GM18507 (cell line): ENCODE data around the gene FAM13B.
A peak's percentile ranks its signal among the peaks of the same experiment; 100 is the strongest.
"Not testable (repeated sequence)": the region's sequence is repeated elsewhere in the genome, so short reads cannot be mapped to it uniquely, and the experiment has no call there.

Source experiments
- DNase-seq: peaks from one replicate; pipeline ENCODE4 v3.0.0; 2011; ENCODE audit warnings: low read depth; ENCODE audit not compliant: insufficient read length; ENCODE audit errors: extremely low spot score
- FAIRE-seq: peaks from 2 replicates; lab custom pipeline; 2011; peaks lifted over from hg19 to GRCh38; lab: Jason Lieb, UNC

The FAM13B gene

GRCh38 chr5:137995077-137995748 is 37.7 kb downstream of the FAM13B start:
- FAIRE-seq, result peak; percentile 15

GRCh38 chr5:137994556-137994955 is 38.3 kb downstream of the FAM13B start:
- DNase-seq, result no peak
- FAIRE-seq, result no peak

More at GRCh38 chr5:137995077-137995748, 37.7 kb downstream of the FAM13B start:
- no peak for DNase-seq

DNA sequence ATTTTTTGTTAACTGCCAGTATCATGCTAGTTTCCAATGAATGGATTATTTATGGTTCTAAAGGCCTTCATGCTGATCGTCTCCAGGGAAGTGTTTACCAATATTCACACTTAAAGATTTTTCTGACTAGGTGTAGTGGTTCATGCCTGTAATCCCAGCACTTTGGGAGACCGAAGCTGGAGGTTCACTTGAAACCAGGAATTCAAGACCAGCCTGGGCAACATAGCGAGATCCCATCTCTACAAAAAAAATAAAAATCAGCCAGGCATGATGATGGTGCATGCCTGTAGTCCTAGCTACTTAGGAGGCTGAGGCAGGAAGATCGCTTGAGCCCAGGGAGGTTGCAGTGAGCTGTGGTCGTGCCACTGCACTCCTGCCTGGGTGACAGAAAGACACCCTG is 43.5 kb downstream of the FAM13B start:
- no peak for FAIRE-seq
- no peak for DNase-seq

GRCh38 chr5:137975208-137975607 is 57.7 kb downstream of the FAM13B start:
- FAIRE-seq (no peak), DNase-seq (no peak)

- not testable (repeated sequence) for FAIRE-seq, DNase-seq
Measured at GRCh38 chr5:137970384-137970783, 62.5 kb downstream of the FAM13B start.

DNA sequence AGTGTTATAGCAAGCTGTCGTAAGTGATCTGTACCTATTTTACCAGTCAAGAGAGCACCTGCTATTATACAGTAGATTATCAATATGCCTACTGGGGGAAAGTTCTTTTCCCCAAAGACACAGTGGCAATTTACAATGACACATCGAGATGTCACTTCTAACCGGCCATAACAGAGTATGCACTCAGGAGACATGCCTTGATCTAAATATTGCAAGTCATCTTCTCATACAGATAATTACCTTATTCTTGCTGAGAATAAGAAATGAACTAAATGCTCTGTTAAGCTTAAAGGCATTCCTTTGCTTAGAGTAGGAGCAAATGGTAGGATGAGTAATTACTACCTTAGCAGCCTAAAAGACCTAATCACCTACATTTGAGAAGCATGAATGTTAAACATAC is 72.1 kb downstream of the FAM13B start:
- DNase-seq (no peak), FAIRE-seq (no peak)

DNA sequence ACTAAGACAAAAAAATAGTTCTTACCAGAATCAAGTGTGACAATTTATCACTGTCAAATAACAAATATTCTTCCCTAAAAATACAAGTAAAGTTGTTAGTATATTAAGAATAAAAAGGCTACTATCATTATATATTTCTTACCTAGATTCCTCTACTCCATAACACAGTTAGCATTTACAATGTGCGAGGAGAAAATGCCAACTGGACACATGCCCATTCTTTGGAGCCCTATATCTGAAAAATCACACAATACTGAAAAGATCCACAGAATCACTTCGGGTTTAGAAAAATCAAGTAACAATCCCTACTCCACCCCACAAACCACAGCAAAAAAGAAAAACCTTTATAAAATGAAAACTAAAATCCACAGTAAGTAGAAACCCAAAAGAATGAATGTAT is 72.7 kb downstream of the FAM13B start:
- FAIRE-seq, result no peak
- DNase-seq, result no peak

- DNase-seq (no peak), FAIRE-seq (no peak)
Measured at GRCh38 chr5:137959488-137959887, 73.4 kb downstream of the FAM13B start.

DNA sequence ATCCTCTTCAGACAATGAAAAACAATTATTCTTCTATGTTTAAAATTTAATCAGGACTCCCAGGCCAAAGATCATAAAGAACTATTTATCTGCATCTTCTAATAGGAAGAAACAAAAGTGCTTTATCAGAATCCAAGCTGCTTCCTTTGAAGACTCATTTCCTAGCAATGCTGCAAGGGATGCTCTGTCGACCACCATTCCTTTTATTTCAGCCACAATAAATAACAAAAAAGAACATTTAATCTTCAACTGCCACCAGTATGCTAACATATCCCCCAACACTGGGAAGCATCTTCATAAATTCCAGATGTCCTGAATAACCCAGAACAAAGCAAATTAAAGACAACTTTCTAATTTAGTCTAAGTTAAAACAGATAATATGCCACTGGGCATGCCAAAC is 74.9 kb downstream of the FAM13B start:
- DNase-seq (no peak), FAIRE-seq (no peak)

- DNase-seq, result no peak
- no peak for FAIRE-seq
Measured at GRCh38 chr5:137954131-137954879, 78.6 kb downstream of the FAM13B start.

DNA sequence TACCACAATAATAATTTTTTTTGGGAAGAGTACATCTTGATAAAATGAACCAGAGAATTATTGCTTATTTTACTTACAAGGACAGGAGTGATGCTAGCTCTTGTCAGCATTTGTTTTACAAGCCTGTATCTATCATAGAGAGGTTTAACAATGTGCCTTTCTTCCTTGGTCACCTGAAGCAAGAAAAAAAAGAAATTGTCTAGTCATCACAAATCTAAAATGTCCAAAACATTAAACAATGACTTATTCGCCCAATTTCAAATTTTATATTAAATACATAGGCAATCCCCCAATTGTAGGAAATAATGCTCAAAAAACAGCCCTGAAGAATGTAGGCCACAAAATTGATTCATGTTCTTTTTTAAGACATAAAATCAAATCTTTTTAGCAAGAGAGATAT is 87.1 kb downstream of the FAM13B start:
- no peak for DNase-seq
- no peak for FAIRE-seq

GRCh38 chr5:137944280-137944679 is 88.6 kb downstream of the FAM13B start:
- FAIRE-seq, result not testable (repeated sequence)

GRCh38 chr5:137939331-137939730 is 93.5 kb downstream of the FAM13B start:
- FAIRE-seq, result no peak
- no peak for DNase-seq

More at GRCh38 chr5:137944280-137944679, 88.6 kb downstream of the FAM13B start:
- DNase-seq, result not testable (repeated sequence)

GRCh38 chr5:137938751-137939143 is 94.1 kb downstream of the FAM13B start:
- no peak for FAIRE-seq
- no peak for DNase-seq

DNA sequence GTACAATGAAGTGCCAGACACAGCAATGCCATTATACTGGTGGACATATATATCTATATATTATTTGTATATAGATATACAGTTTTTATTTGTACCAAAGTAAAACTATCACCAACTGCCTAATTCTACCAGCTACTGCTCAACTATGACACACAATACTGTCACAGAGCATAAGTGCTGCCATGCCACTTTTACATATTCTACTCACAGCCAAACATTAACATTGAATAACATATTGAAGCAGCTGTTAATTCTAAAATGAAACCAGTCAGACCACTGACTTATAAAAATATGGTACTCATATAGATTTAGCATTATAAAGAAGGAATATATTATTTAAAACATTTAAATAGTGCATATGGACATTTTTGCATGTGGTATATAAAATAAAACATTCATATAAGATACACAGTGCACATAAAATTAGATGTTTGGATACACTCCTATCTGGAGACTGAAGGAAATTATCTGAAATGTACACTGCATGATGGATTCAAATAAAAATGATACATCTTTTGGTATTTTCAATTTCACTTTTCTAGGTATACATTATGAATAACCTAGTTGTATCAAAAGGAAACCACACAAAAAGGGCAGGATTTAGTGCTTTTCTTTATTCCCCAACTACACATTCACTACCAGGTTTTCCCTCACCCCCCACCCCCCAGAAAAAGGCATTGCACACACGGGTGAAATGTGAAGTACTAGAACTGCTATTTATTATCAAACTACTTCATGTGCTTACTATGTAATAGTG is 94.7 kb downstream of the FAM13B start:
- DNase-seq, result no peak
- FAIRE-seq, result no peak

- DNase-seq (no peak), FAIRE-seq (no peak)
Measured at GRCh38 chr5:137935694-137936093, 97.2 kb downstream of the FAM13B start.

- peak; percentile 48 for FAIRE-seq
- DNase-seq, result no peak
Measured at GRCh38 chr5:137935190-137935589, 97.7 kb downstream of the FAM13B start.

DNA sequence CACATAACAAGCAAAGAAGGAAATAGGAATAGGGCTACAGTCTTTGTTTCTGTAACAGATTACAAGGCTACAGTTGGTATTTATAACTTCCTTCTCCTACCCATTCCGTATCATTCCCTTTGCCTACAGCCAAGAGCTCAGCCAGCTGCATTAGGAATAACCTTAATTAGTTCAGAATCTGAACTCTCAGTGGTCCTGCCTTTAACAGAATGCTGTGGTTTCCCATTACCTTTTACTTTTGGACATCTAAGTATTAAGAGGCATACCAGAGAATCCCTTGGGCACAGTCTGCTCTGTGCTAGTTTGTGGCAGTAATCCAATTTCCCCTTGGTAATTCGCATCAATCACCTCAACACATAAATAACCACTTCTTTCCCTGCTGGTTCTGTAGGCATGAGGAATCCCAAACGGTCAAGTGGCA is 99.4 kb downstream of the FAM13B start:
- DNase-seq (no peak), FAIRE-seq (no peak)

GRCh38 chr5:137932800-137933199 is 100.1 kb downstream of the FAM13B start:
- FAIRE-seq, result no peak

DNA sequence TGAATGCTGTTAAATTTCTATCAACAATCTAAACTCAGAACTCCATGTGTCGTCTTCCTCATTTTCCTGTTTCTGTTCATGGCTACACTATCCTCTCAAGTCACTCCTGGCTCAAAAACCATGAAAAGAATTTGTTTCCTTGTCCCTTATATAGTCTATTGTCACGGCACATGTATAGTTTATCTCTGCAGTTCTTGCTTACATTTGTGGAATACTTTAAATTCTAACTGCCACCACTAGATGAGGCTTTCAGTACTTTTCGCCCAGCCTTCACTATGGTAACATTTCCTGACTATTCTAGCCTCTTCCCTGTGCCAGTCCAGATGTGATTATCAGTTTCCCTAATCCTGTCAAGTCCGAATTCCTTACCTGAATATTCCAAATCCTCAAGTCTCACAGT is 109.0 kb downstream of the FAM13B start:
- DNase-seq (no peak), FAIRE-seq (no peak)

More at GRCh38 chr5:137932800-137933199, 100.1 kb downstream of the FAM13B start:
- DNase-seq, result no peak
